Fibroblast of the aortic adventitia (primary cell): ENCODE results near the gene IGLL5. TPM values are rescaled to one million over a fixed set of nuclear protein-coding genes. Genes with fewer than 3 reads are reported as not detected.

Source experiments
- DNase-seq: peaks from one replicate; pipeline ENCODE4 v3.0.0-alpha.2; 2010; ENCODE audit warnings: low read depth
- H3K4me3 ChIP-seq: 2 replicates; pipeline ENCODE4 v1.5.1; 2011; ENCODE audit warnings: low read depth, mild to moderate bottlenecking, control low read depth, low read length, moderate library complexity
- total RNA-seq: library from RNA; depleted of rRNA; stranded (reverse); fragments of >200 nt; gene quantifications from 2 replicates; pipeline ENCODE4 v1.2.3, GENCODE V29; 2012; ENCODE audit warnings: low replicate concordance
- TF ChIP-seq, protein P1 (sequence below): IDR thresholded peaks from 2 replicates; pipeline ENCODE4 v1.5.1; 2011; ENCODE audit warnings: mild to moderate bottlenecking, low read length, control low read depth, inconsistent platforms; ENCODE audit not compliant: insufficient read depth

The IGLL5 gene
- total RNA-seq, 1 donor, result not detected

DNA sequence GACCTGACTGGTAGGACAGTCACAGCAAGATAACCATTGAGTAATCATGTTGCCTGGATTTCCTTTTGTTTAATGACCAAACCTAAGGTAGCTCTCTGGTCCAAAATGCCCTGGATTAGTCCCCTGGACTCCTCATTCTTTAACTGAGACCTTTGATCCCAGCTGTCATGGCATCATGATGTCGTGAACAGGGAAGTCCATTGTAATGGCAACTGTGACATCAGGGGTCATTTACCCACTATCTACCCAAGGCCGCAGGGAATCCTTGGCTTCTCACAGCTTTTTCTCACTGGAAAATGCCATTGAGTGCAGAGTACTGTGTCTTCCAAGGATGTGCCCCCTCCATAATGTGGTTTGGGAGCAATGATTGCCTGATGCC, 29.1 kb upstream of the IGLL5 start:
- DNase-seq, result no peak
- TF ChIP-seq, protein P1, sequence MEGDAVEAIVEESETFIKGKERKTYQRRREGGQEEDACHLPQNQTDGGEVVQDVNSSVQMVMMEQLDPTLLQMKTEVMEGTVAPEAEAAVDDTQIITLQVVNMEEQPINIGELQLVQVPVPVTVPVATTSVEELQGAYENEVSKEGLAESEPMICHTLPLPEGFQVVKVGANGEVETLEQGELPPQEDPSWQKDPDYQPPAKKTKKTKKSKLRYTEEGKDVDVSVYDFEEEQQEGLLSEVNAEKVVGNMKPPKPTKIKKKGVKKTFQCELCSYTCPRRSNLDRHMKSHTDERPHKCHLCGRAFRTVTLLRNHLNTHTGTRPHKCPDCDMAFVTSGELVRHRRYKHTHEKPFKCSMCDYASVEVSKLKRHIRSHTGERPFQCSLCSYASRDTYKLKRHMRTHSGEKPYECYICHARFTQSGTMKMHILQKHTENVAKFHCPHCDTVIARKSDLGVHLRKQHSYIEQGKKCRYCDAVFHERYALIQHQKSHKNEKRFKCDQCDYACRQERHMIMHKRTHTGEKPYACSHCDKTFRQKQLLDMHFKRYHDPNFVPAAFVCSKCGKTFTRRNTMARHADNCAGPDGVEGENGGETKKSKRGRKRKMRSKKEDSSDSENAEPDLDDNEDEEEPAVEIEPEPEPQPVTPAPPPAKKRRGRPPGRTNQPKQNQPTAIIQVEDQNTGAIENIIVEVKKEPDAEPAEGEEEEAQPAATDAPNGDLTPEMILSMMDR, result no peak
- no peak overlapping the region for H3K4me3 ChIP-seq

DNA sequence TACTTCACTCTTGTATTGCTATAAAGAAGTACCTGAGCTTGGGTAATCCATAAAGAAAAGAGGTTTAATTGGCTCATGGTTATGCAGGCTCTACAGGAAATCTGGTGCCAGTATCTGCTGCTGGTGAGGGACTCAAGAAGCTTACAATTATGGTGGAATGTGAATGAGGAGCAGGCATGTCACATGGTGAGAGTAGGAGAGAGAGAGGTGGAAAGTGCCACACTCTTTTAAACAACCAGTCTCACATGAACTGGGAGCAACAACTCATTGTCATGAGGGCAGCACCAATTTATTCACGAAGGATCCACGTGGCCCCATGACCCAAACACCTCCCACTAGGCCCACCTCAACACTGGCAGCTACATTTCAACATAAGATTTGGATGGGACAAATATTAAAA, 24.6 kb upstream of the IGLL5 start:
- no peak for DNase-seq
- TF ChIP-seq, protein P1, result no peak
- H3K4me3 ChIP-seq, result no peak overlapping the region

DNA sequence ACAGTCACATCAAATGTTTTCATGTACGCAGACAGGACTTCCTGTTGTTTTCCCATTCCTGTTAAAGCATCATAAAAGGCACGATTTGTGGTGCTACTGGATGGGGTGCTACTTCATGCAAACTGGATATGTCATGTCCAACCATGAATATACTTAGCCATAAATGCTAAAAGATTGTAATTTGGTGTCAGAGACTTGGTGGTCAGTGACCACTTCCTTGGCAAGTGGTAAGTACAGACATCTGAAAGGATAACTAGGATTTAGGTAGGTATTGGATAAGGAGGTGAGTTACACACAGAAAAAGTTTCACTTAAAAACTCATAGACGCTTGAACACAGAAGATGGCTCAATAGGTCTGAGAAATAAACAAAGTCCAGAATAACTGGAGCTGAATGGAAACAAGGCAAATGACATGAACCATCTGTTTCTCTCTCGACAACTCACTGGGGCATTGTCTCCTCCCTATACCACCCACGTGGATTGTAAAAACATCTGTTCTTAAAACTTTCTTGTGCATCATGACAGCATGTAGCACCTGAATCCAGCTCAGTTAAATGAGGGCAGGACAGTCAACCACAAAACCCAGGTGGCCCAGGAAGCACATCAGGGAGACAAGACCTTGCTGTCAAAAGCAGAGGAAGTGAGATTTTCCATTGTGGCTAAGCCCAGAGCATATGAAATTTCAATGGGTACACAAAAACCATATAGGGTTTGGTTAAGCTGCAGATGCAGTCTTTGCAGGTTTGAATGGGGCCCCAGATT, 22.1 kb upstream of the IGLL5 start:
- no peak for DNase-seq
- no peak overlapping the region for H3K4me3 ChIP-seq
- TF ChIP-seq, protein P1, result no peak

DNA sequence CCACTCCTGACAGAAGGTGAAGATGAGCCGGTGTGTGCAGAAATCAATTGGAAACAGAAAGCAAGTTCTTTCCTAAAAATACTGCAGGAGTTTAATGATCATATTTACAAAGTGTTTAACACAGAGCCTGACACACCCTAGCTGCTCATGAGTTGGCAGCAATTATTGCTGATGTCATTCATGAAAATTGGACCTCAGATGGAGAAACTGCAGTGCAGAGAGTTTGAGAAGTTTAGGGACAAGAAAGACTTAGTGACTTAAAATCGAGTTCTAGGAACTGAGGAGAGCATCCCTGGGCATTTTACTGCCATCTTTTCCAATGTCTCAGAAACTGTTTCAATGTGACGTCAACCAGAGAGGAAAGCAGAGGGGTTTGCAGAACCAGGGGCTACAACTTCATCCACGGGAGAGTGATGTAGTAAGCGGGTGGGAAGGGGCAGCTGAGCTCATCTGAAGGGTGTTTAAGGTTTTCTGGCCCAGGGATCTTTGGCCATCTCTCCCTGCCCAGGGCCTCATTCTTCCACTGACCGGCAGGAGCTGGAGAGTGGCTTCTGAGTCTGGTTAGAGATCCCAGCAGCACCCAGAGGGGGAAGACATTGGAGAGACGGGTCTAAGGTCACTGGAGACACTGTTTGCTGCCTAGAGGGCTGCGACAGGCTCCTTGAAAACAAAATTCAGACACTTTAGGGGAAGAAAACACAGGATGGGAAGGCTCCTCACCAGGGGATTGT, 21.1 kb upstream of the IGLL5 start:
- H3K4me3 ChIP-seq, result no peak overlapping the region
- peak; percentile 25 for DNase-seq
- TF ChIP-seq, protein P1, result no peak

DNA sequence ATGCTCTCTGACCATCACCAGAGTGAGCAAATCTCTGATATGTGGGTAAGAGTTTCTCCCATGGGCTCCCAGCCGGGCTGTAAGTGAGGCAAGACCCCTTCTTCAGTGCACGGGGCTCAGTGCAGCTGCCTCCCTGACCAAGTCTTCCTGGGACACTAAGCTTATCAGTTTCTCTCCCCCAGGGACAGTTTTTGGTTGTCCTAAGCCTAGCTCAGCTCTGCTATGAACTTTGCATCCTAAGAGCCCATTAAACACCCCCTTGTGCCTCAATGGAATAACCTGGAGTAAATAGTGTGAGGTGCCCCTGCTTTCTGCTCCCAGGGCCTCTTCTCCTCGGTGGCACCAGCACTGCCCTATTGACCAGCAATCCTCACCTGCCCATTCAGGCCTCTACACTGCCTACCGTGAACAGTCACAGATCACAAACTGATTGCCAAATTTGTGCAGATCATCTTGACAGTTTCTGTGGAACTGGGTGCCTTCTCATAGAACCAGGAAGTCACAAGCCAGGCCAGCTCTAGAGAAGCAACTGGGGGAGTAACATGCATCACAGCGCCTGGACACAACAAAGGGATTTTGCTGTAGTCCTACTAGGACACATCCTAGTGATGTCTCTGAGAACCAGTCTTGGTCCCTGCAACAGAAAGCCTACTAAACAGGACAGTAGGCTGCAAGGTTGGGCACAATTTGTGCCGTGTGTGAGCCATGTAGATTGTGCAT, 19.5 kb upstream of the IGLL5 start:
- H3K4me3 ChIP-seq, result no peak overlapping the region
- TF ChIP-seq, protein P1, result no peak
- no peak for DNase-seq

DNA sequence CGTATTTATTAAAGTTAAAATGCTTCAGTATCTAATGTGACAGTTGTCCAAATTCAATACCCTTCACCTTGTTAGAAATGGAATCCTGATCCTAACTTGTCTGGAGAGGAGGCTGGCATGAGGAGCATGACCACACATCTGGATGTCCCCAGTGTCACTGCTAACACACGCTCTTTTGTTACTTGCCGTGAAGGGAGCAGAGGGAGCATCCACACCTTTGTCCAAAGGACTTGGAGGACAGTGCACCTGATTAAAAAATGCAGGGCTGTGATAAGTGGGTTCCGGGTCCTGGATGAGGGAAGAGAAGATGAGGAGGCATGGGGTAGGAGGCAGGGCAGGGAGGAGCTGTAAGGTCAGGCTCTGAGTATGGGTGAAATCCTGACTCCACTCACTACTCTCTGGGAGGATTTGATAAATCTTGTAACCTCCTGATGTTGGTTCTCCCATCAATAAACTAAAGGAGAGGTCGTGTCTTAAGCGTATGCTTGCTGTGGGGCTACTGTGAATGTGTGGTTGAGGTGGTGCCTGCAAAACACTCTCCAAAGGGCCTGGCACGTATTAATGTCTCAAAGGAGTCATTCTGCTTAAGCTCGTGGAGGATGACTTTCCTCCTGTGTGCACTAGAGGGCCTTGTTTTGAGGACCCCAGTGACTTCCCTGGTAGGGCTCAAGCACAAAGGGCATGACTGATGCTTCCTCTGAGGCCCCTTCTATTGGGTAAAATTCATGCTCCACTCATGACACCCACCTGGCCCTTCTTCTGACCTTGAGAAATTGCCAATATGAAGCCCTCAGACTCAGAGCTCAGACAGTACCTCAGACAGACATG, 16.8 kb upstream of the IGLL5 start:
- TF ChIP-seq, protein P1, result no peak
- H3K4me3 ChIP-seq, result no peak overlapping the region
- DNase-seq, result no peak
